HEK293 (cell line): Measurements from ENCODE around the gene MEX3A.
A peak's percentile ranks its signal among the peaks of the same experiment; 100 is the strongest.

Experiments used
- GLIS1 ChIP-seq: fragments of 450-650 bp; formaldehyde crosslinking; IDR thresholded peaks from 2 replicates; pipeline ENCODE4 v1.5.1; 2016; ENCODE audit warnings: missing biosample characterization, missing genetic modification characterization
- HOXA7 ChIP-seq: sonication (generic); formaldehyde crosslinking; IDR thresholded peaks from 2 replicates; pipeline ENCODE4 v1.8.1; 2022; ENCODE audit warnings: missing genetic modification reagents, borderline replicate concordance
- KLF8 ChIP-seq: fragments of 450-650 bp; formaldehyde crosslinking; IDR thresholded peaks from 2 replicates; pipeline ENCODE4 v1.5.1; 2016; ENCODE audit warnings: missing biosample characterization, missing genetic modification characterization
- KLF9 ChIP-seq: fragments of 450-650 bp; formaldehyde crosslinking; IDR thresholded peaks from 2 replicates; pipeline ENCODE4 v1.5.1; 2016; ENCODE audit warnings: missing biosample characterization, missing genetic modification characterization, low read depth
- PATZ1 ChIP-seq: fragments of 450-650 bp; formaldehyde crosslinking; IDR thresholded peaks from 2 replicates; pipeline ENCODE4 v1.5.1; 2016; ENCODE audit warnings: missing biosample characterization, missing genetic modification characterization
- SCRT1 ChIP-seq: fragments of 450-650 bp; formaldehyde crosslinking; IDR thresholded peaks from 2 replicates; pipeline ENCODE4 v1.5.1; 2016; ENCODE audit warnings: missing biosample characterization, missing genetic modification characterization, borderline replicate concordance
- ZBTB11 ChIP-seq: fragments of 450-650 bp; formaldehyde crosslinking; conservative IDR thresholded peaks from 2 replicates; pipeline ENCODE4 v1.5.1; 2016; ENCODE audit warnings: low read depth, missing biosample characterization, missing genetic modification characterization
- ZBTB17 ChIP-seq: fragments of 450-650 bp; formaldehyde crosslinking; IDR thresholded peaks from 2 replicates; pipeline ENCODE4 v1.5.1; 2016; ENCODE audit warnings: missing biosample characterization, missing genetic modification characterization
- ZFP41 ChIP-seq: fragments of 450-650 bp; formaldehyde crosslinking; IDR thresholded peaks from 2 replicates; pipeline ENCODE4 v1.5.1; 2016; ENCODE audit warnings: missing biosample characterization, missing genetic modification characterization, borderline replicate concordance
- ZNF132 ChIP-seq: fragments of 450-650 bp; formaldehyde crosslinking; IDR thresholded peaks from 2 replicates; pipeline ENCODE4 v1.5.1; 2017; ENCODE audit warnings: missing biosample characterization, missing genetic modification characterization, borderline replicate concordance
- ZNF18 ChIP-seq: fragments of 450-650 bp; formaldehyde crosslinking; IDR thresholded peaks from 2 replicates; pipeline ENCODE4 v1.5.1; 2016; ENCODE audit warnings: missing biosample characterization, missing genetic modification characterization
- ZNF2 ChIP-seq: fragments of 450-650 bp; formaldehyde crosslinking; IDR thresholded peaks from 2 replicates; pipeline ENCODE4 v1.5.1; 2016; ENCODE audit warnings: missing biosample characterization, missing genetic modification characterization
- ZNF202 ChIP-seq: fragments of 450-650 bp; formaldehyde crosslinking; IDR thresholded peaks from 2 replicates; pipeline ENCODE4 v1.5.1; 2016; ENCODE audit warnings: missing biosample characterization, missing genetic modification characterization, borderline replicate concordance
- ZNF239 ChIP-seq: fragments of 450-650 bp; formaldehyde crosslinking; IDR thresholded peaks from 2 replicates; pipeline ENCODE4 v1.5.1; 2016; ENCODE audit warnings: missing biosample characterization, missing genetic modification characterization
- ZNF24 ChIP-seq: fragments of 450-650 bp; formaldehyde crosslinking; IDR thresholded peaks from 2 replicates; pipeline ENCODE4 v1.5.1; 2016; ENCODE audit warnings: missing biosample characterization, missing genetic modification characterization
- ZNF274 ChIP-seq, 2 experiments: fragments of 200-500 bp in 1 of 2; fragments of 450-650 bp in 1 of 2; sonication (Bioruptor generic) in 1 of 2; formaldehyde crosslinking in 1 of 2; IDR thresholded peaks; 2 replicates each; pipeline versions ENCODE4 v1.5.1 to v1.6.1; 2014 to 2016; ENCODE audit warnings: borderline replicate concordance in 1 of 2, inconsistent platforms in 1 of 2, low read length in 1 of 2, missing biosample characterization in 1 of 2, missing genetic modification characterization in 1 of 2
- ZNF311 ChIP-seq: fragments of 450-650 bp; formaldehyde crosslinking; IDR thresholded peaks from 2 replicates; pipeline ENCODE4 v1.5.1; 2017; ENCODE audit warnings: missing biosample characterization, missing genetic modification characterization, borderline replicate concordance
- ZNF398 ChIP-seq: fragments of 450-650 bp; formaldehyde crosslinking; IDR thresholded peaks from 2 replicates; pipeline ENCODE4 v1.5.1; 2017; ENCODE audit warnings: missing biosample characterization, missing genetic modification characterization
- ZNF423 ChIP-seq: fragments of 450-650 bp; formaldehyde crosslinking; IDR thresholded peaks from 2 replicates; pipeline ENCODE4 v1.5.1; 2016; ENCODE audit warnings: missing biosample characterization, missing genetic modification characterization
- ZNF426 ChIP-seq: fragments of 450-650 bp; formaldehyde crosslinking; IDR thresholded peaks from 2 replicates; pipeline ENCODE4 v1.5.1; 2017; ENCODE audit warnings: missing biosample characterization, missing genetic modification characterization, mild to moderate bottlenecking, inconsistent platforms, moderate library complexity
- ZNF518A ChIP-seq: fragments of 450-650 bp; formaldehyde crosslinking; conservative IDR thresholded peaks from 2 replicates; pipeline ENCODE4 v1.5.1; 2016; ENCODE audit warnings: low read depth, missing biosample characterization, missing genetic modification characterization
- ZNF558 ChIP-seq: fragments of 450-650 bp; formaldehyde crosslinking; IDR thresholded peaks from 2 replicates; pipeline ENCODE4 v1.5.1; 2016; ENCODE audit warnings: missing biosample characterization, missing genetic modification characterization
- ZNF580 ChIP-seq: fragments of 450-650 bp; formaldehyde crosslinking; IDR thresholded peaks from 2 replicates; pipeline ENCODE4 v1.5.1; 2016; ENCODE audit warnings: missing biosample characterization, missing genetic modification characterization
- ZNF777 ChIP-seq: fragments of 450-650 bp; formaldehyde crosslinking; IDR thresholded peaks from 2 replicates; pipeline ENCODE4 v1.5.1; 2017; ENCODE audit warnings: missing biosample characterization, missing genetic modification characterization, borderline replicate concordance

Gene MEX3A

GRCh38 chr1:156054500-156055280 is 27.6 kb downstream of the MEX3A start, which contains the start of gene LAMTOR2 (continued):
- TF ChIP-seq ZFP41 (no peak), ZNF274 (IDR thresholded peaks at IDR 0.05; ENCODE audit: low read length) (no peak), ZNF274 (tag by site-specific recombination; IDR thresholded peaks at IDR 0.05; ENCODE audit: borderline replicate concordance) (no peak), KLF8 (tag by site-specific recombination) (peak; percentile 96), HOXA7 (CRISPR knock-in tag) (no peak), ZNF518A (tag by site-specific recombination) (no peak; the same call in 1 of the 2 replicates), ZNF777 (tag by site-specific recombination) (peak; percentile 79), PATZ1 (tag by site-specific recombination) (peak; percentile 73), ZNF18 (no peak), ZNF558 (tag by site-specific recombination) (no peak), ZNF239 (tag by site-specific recombination) (no peak), ZNF2 (tag by site-specific recombination) (peak; percentile 82; the same call in 1 of the 2 replicates), ZBTB11 (tag by site-specific recombination) (peak; percentile 88), ZNF398 (tag by site-specific recombination) (peak; percentile 65; the same call in 1 of the 2 replicates), ZNF132 (no peak), SCRT1 (tag by site-specific recombination) (no peak), ZNF423 (tag by site-specific recombination) (peak; percentile 91), ZNF580 (tag by site-specific recombination) (no peak), ZBTB17 (tag by site-specific recombination) (peak; percentile 97), ZNF311 (no peak), KLF9 (peak; percentile 74), ZNF24 (0 out of 2 replicates have a peak, but pooled peaks have one; percentile 72), ZNF426 (tag by site-specific recombination) (no peak), GLIS1 (tag by site-specific recombination) (peak; percentile 94), ZNF202 (tag by site-specific recombination) (no peak)
